ENCODE measurements around the gene SETD2. TPM values are rescaled to one million over a fixed set of nuclear protein-coding genes. Genes with fewer than 3 reads are reported as not detected.

SETD2 gene
- total and polyA plus RNA-seq, 2 donors (not counting 1 experiment from before 2014, with no cell fraction given): 22.6 to 91.4 TPM

DNA sequence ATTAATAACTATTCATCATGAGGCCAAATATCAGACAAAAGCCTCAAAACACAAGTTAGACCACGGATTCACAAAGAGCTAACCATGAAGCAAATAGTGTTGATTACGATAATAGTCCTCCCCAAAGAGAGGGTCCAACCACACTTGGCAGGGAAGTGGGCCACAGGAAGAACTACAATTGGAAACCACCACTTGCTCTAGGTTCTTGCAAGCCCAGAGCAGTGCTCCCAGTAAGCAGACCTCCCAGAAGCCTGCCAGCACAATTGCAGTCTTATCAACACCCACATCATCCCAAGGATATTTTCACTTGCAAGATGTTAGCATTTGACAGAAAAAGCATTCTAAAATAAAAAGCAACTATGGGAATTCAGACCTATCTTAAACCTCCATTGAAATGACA lies 11.3 kb downstream of the SETD2 start:
- Histone ChIP-seq H3K36me3 (replicated peaks in 1 of 2; ENCODE audit: control extremely low read depth in 1 of 2, control insufficient read depth in 1 of 2, extremely low read depth in 1 of 2, insufficient read depth in 2 of 2, low read length in 1 of 2) (no peaks in the 10 kb centered on the region), H3K27me3 (replicated peaks in 1 of 4; ENCODE audit: control extremely low read depth in 1 of 4, control insufficient read depth in 3 of 4, insufficient read depth in 4 of 4, low read length in 3 of 4) (no peaks in the 10 kb centered on the region), H3K9ac (ENCODE audit: low read length) (no peak overlapping the region), H4K20me1 (ENCODE audit: control insufficient read depth, insufficient read depth, low read length, poor library complexity, severe bottlenecking) (peaks cover 97% of the 10 kb centered on the region), H3K27ac (ENCODE audit: low read length in 2 of 2) (peak overlapping the region in 1 of 2 donors; percentile 11), H3K4me1 (ENCODE audit: control insufficient read depth in 2 of 2, insufficient read depth in 2 of 2, low read length in 2 of 2) (peaks cover 32 to 35% of the 10 kb centered on the region in 2 donors), H2AFZ (ENCODE audit: insufficient read depth, low read depth, low read length, poor library complexity, severe bottlenecking) (no peak overlapping the region), H3K4me3 (ENCODE audit: control extremely low read depth in 1 of 5, extremely low read depth in 1 of 5, insufficient read depth in 1 of 5, low read depth in 2 of 5, low read length in 4 of 5) (no peak overlapping the region), H3K4me2 (replicated peaks; ENCODE audit: low read depth, low read length, poor library complexity, severe bottlenecking) (peak overlapping the region; percentile 21), H3K9me3 (ENCODE audit: control extremely low read depth in 1 of 3, control insufficient read depth in 2 of 3, insufficient read depth in 1 of 3, low read length in 2 of 3) (no peaks in the 10 kb centered on the region), H3K79me2 (ENCODE audit: control insufficient read depth, insufficient read depth, low read length) (peaks cover 100% of the 10 kb centered on the region)
- H3K4me3 Mint-ChIP-seq: no peak overlapping the region
- ChIA-PET CTCF (interaction anchor here (1.2 kb wide), 1 partner anchor 14 kb away, joined by 3 read pairs; no protein-coding TSS in a partner anchor), POLR2A (no interaction called here)
- H3K4me1 Mint-ChIP-seq: peaks cover 69% of the 10 kb centered on the region
- ATAC-seq (ENCODE audit: low read depth): no peak
- intact Hi-C loops (cut with micrococcal nuclease): no loop called here
- no peak for DNase-seq
- no peaks in the 10 kb centered on the region for H3K9me3 Mint-ChIP-seq (ENCODE audit: insufficient read depth)
- no peak for TF ChIP-seq EZH2 (IDR thresholded peaks at IDR 0.05; ENCODE audit: borderline replicate concordance, insufficient read depth, low read depth, low read length, poor library complexity, severe bottlenecking)
- TF ChIP-seq, protein P1, sequence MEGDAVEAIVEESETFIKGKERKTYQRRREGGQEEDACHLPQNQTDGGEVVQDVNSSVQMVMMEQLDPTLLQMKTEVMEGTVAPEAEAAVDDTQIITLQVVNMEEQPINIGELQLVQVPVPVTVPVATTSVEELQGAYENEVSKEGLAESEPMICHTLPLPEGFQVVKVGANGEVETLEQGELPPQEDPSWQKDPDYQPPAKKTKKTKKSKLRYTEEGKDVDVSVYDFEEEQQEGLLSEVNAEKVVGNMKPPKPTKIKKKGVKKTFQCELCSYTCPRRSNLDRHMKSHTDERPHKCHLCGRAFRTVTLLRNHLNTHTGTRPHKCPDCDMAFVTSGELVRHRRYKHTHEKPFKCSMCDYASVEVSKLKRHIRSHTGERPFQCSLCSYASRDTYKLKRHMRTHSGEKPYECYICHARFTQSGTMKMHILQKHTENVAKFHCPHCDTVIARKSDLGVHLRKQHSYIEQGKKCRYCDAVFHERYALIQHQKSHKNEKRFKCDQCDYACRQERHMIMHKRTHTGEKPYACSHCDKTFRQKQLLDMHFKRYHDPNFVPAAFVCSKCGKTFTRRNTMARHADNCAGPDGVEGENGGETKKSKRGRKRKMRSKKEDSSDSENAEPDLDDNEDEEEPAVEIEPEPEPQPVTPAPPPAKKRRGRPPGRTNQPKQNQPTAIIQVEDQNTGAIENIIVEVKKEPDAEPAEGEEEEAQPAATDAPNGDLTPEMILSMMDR (IDR thresholded peaks at IDR 0.05): no peak
- no peak overlapping the region for H3K27ac Mint-ChIP-seq
- H3K27me3 Mint-ChIP-seq: no peaks in the 10 kb centered on the region
- 75% methylated on average over 2 of the region's 2 CpGs for WGBS (ENCODE audit: insufficient coverage)

DNA sequence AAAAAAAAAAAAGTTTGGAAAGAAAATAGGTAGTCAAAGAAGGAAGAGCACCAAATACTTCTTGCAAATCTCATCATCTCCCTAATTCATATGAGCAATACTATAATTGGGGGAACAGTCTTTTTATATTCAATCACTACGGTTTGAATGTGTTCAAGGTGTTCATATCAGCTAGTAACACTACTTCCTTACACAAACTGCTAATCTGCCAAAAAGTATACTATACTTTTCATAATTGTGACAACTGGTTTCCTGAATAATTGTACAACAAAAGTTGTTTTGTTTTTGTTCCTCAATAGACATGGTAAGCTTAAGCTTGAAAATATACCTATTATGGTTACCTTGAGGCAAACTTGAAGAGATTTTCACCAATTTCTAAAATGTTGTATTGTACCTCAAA lies 12.1 kb downstream of the SETD2 start:
- POLR2A ChIA-PET: no interaction called here
- no peaks in the 10 kb centered on the region for H3K36me3 ChIP-seq (replicated peaks in 1 of 2; ENCODE audit: control extremely low read depth in 1 of 2, control insufficient read depth in 1 of 2, extremely low read depth in 1 of 2, insufficient read depth in 2 of 2, low read length in 1 of 2)
- peaks cover 100% of the 10 kb centered on the region for H3K79me2 ChIP-seq (ENCODE audit: control insufficient read depth, insufficient read depth, low read length)
- H3K27ac ChIP-seq (ENCODE audit: low read length in 2 of 2): no peak overlapping the region
- ATAC-seq (ENCODE audit: low read depth) (no peak), DNase-seq (no peak)
- CTCF ChIA-PET: interaction anchor here (1.2 kb wide), 1 partner anchor 14 kb away, joined by 3 read pairs; no protein-coding TSS in a partner anchor
- no peak overlapping the region for H3K27ac Mint-ChIP-seq
- no CpG with 5 or more reads among the region's 1 CpG for WGBS (ENCODE audit: insufficient coverage)
- no peak overlapping the region for H3K4me2 ChIP-seq (replicated peaks; ENCODE audit: low read depth, low read length, poor library complexity, severe bottlenecking)
- H3K9ac ChIP-seq (ENCODE audit: low read length): no peak overlapping the region
- TF ChIP-seq, protein P1 (IDR thresholded peaks at IDR 0.05): no peak
- no peak for TF ChIP-seq EZH2 (IDR thresholded peaks at IDR 0.05; ENCODE audit: borderline replicate concordance, insufficient read depth, low read depth, low read length, poor library complexity, severe bottlenecking)
- no peaks in the 10 kb centered on the region for H3K27me3 Mint-ChIP-seq
- H3K27me3 ChIP-seq (replicated peaks in 1 of 4; ENCODE audit: control extremely low read depth in 1 of 4, control insufficient read depth in 3 of 4, insufficient read depth in 4 of 4, low read length in 3 of 4): no peaks in the 10 kb centered on the region
- no peak overlapping the region for H3K4me3 ChIP-seq (ENCODE audit: control extremely low read depth in 1 of 5, extremely low read depth in 1 of 5, insufficient read depth in 1 of 5, low read depth in 2 of 5, low read length in 4 of 5)
- no peaks in the 10 kb centered on the region for H3K9me3 ChIP-seq (ENCODE audit: control extremely low read depth in 1 of 3, control insufficient read depth in 2 of 3, insufficient read depth in 1 of 3, low read length in 2 of 3)
- H3K4me1 Mint-ChIP-seq: peaks cover 63% of the 10 kb centered on the region
- peaks cover 97% of the 10 kb centered on the region for H4K20me1 ChIP-seq (ENCODE audit: control insufficient read depth, insufficient read depth, low read length, poor library complexity, severe bottlenecking)
- no peak overlapping the region for H2AFZ ChIP-seq (ENCODE audit: insufficient read depth, low read depth, low read length, poor library complexity, severe bottlenecking)
- no peak overlapping the region for H3K4me3 Mint-ChIP-seq
- H3K4me1 ChIP-seq (ENCODE audit: control insufficient read depth in 2 of 2, insufficient read depth in 2 of 2, low read length in 2 of 2): peaks cover 27 to 31% of the 10 kb centered on the region in 2 donors
- no peaks in the 10 kb centered on the region for H3K9me3 Mint-ChIP-seq (ENCODE audit: insufficient read depth)
- intact Hi-C loops (cut with micrococcal nuclease): no loop called here

Measured in B cell (primary cell).